HepG2 (cell line): ENCODE measurements around the gene ASPRV1. TPM values are rescaled to one million over a fixed set of nuclear protein-coding genes. Genes with fewer than 3 reads are reported as not detected.

Experiments used
- FOXO4 ChIP-seq: sonication (generic); formaldehyde crosslinking; conservative IDR thresholded peaks from 2 replicates; pipeline ENCODE4 v1.8.1; 2023; ENCODE audit warnings: missing genetic modification reagents
- GFI1 ChIP-seq: sonication (generic); formaldehyde crosslinking; IDR thresholded peaks from 2 replicates; pipeline ENCODE4 v1.5.0; 2020; ENCODE audit warnings: missing genetic modification reagents, mild to moderate bottlenecking, borderline replicate concordance
- HOXD1 ChIP-seq: sonication (generic); formaldehyde crosslinking; IDR thresholded peaks from 2 replicates; pipeline ENCODE4 v1.5.0; 2020; ENCODE audit warnings: missing genetic modification reagents
- SAP130 ChIP-seq: IDR thresholded peaks from 2 replicates; pipeline ENCODE4 v1.6.1; 2016; ENCODE audit warnings: low read depth
- SMARCE1 ChIP-seq: fragments of 450-650 bp; IDR thresholded peaks from 2 replicates; pipeline ENCODE4 v1.6.1; 2017; ENCODE audit warnings: borderline replicate concordance
- ZBTB14 ChIP-seq: sonication (generic); formaldehyde crosslinking; IDR thresholded peaks from 2 replicates; pipeline ENCODE4 v1.4.0; 2020; ENCODE audit warnings: missing genetic modification reagents
- ZNF317 ChIP-seq: sonication (generic); formaldehyde crosslinking; IDR thresholded peaks from 2 replicates; pipeline ENCODE4 v1.5.0; 2020; ENCODE audit warnings: mild to moderate bottlenecking, missing genetic modification reagents
- ZNF496 ChIP-seq: sonication (generic); formaldehyde crosslinking; IDR thresholded peaks from 2 replicates; pipeline ENCODE4 v1.8.1; 2023; ENCODE audit warnings: mild to moderate bottlenecking, moderate library complexity, missing genetic modification reagents; ENCODE audit not compliant: insufficient replicate concordance
- ZSCAN12 ChIP-seq: sonication (generic); formaldehyde crosslinking; IDR thresholded peaks from 2 replicates; pipeline ENCODE4 v1.9.0; 2021; ENCODE audit warnings: mild to moderate bottlenecking, missing genetic modification reagents
- polyA plus RNA-seq, 8 experiments: library from polyadenylated mRNA; depleted of rRNA in 3 of 8; stranded (reverse) in 7 of 8; unstranded in 1 of 8; fragments of >200 nt; fragmentation: Illumina TruSeq in 4 of 8; extraction: Trizol in 4 of 8; gene quantifications; 2 replicates each; pipeline versions ENCODE4 v1.2.1 to v1.2.3, GENCODE V29; 2011 to 2016; ENCODE audit warnings: low read depth in 4 of 8, missing spikeins in 1 of 8, mixed read lengths in 1 of 8; ENCODE audit not compliant: insufficient read depth in 1 of 8
- total RNA-seq, 5 experiments: library from RNA; depleted of rRNA; stranded (reverse); fragments of >200 nt; fragmentation: Illumina TruSeq; extraction: Trizol; gene quantifications; 2 replicates each; pipeline ENCODE4 v1.2.3, GENCODE V29; 2016; ENCODE audit warnings: low read depth in 1 of 5

ASPRV1 gene
- total and polyA plus RNA-seq, 2 of the 13 experiments (the other 11 are each of a cell fraction or from before 2014, with no cell fraction given), result 0.40 to 0.48 TPM

- TF ChIP-seq FOXO4 (CRISPR knock-in tag) (no peak), ZSCAN12 (CRISPR knock-in tag) (0 out of 2 replicates have a peak, but pooled peaks have one; percentile 31), GFI1 (CRISPR knock-in tag) (peak; percentile 85), SAP130 (CRISPR knock-in tag) (peak; percentile 96), SMARCE1 (no peak), ZNF317 (CRISPR knock-in tag) (peak; percentile 91), ZNF496 (CRISPR knock-in tag) (no peak), ZBTB14 (CRISPR knock-in tag) (no peak; the same call in 1 of the 2 replicates), HOXD1 (CRISPR knock-in tag) (0 out of 2 replicates have a peak, but pooled peaks have one; percentile 24)
Observed at GRCh38 chr2:69914164-69914949, 47.1 kb downstream of the ASPRV1 start (continued).
